Muscle of arm (tissue), 14 donors: ENCODE data around the gene NYNRIN. TPM values are rescaled to one million over a fixed set of nuclear protein-coding genes. Genes with fewer than 3 reads are reported as not detected.
A peak's percentile ranks its signal among the peaks of the same experiment; 100 is the strongest.
"Not testable (repeated sequence)": the region's sequence is repeated elsewhere in the genome, so short reads cannot be mapped to it uniquely, and the experiment has no call there.

Experiments used
- DNase-seq: peaks from one replicate; pipeline ENCODE4 v3.0.0-alpha.2; 2013
- long read RNA-seq, 11 donors: transcript quantifications; one replicate each; lab custom pipeline, GENCODE V29; 2026
- polyA plus RNA-seq, 12 donors: library from polyadenylated mRNA; unstranded; fragments of 120-200 nt; gene quantifications; one replicate each; pipeline ENCODE4 v1.2.1, GENCODE V29; 2013; ENCODE audit not compliant: insufficient read length in 12 of 12

NYNRIN gene
- 10 to 100 TPM; 19.2 to 60.0 (median 30.0) TPM for polyA plus RNA-seq
- long read RNA-seq, donor 1, full-length matches to known transcripts, result 3 of 39 reads
- long read RNA-seq, donor 1, partial matches to known transcripts, result 36 of 39 reads
- long read RNA-seq, donor 1, other reads (novel, unspliced or antisense), result 0 of 39 reads
- long read RNA-seq, donor 2, full-length matches to known transcripts, result 1 of 1 reads
- long read RNA-seq, donor 2, partial matches to known transcripts, result 0 of 1 reads
- long read RNA-seq, donor 2, other reads (novel, unspliced or antisense), result 0 of 1 reads
- long read RNA-seq, donor 3, result 0 reads
- long read RNA-seq, donor 4, full-length matches to known transcripts, result 1 of 1 reads
- long read RNA-seq, donor 4, partial matches to known transcripts, result 0 of 1 reads
- long read RNA-seq, donor 4, other reads (novel, unspliced or antisense), result 0 of 1 reads
- long read RNA-seq, donor 5, full-length matches to known transcripts, result 1 of 1 reads
- long read RNA-seq, donor 5, partial matches to known transcripts, result 0 of 1 reads
- long read RNA-seq, donor 5, other reads (novel, unspliced or antisense), result 0 of 1 reads
- long read RNA-seq, donor 6, result 0 reads
- long read RNA-seq, donor 7, full-length matches to known transcripts, result 1 of 1 reads
- long read RNA-seq, donor 7, partial matches to known transcripts, result 0 of 1 reads
- long read RNA-seq, donor 7, other reads (novel, unspliced or antisense), result 0 of 1 reads
- long read RNA-seq, donor 8, partial matches to known transcripts, result 6 of 6 reads
- long read RNA-seq, donor 8, other reads (novel, unspliced or antisense), result 0 of 6 reads
- long read RNA-seq, donor 9, partial matches to known transcripts, result 5 of 5 reads
- long read RNA-seq, donor 9, other reads (novel, unspliced or antisense), result 0 of 5 reads
- long read RNA-seq, donor 10, full-length matches to known transcripts, result 6 of 6 reads
- long read RNA-seq, donor 10, partial matches to known transcripts, result 0 of 6 reads
- long read RNA-seq, donor 10, other reads (novel, unspliced or antisense), result 0 of 6 reads
- long read RNA-seq, donor 11, full-length matches to known transcripts, result 3 of 3 reads
- long read RNA-seq, donor 11, partial matches to known transcripts, result 0 of 3 reads
- long read RNA-seq, donor 11, other reads (novel, unspliced or antisense), result 0 of 3 reads

- DNase-seq, result peak; percentile 78
These were observed at the start of gene NYNRIN for GRCh38 chr14:24398653-24399446. Gene NYNRIN (plus strand): TSS chr14:24399003. CDS start chr14:24399247, 244 bp downstream.

- DNase-seq, result no peak
These were observed 49.1 kb upstream of the NYNRIN start for GRCh38 chr14:24349742-24350141.

- DNase-seq, result no peak
These were observed 47.3 kb upstream of the NYNRIN start for GRCh38 chr14:24351517-24351916.

GRCh38 chr14:24353559-24354481, 45.0 kb upstream of the NYNRIN start:
- no peak for DNase-seq

- DNase-seq, result not testable (repeated sequence)
These were observed 44.3 kb upstream of the NYNRIN start for GRCh38 chr14:24354482-24354825.

DNA sequence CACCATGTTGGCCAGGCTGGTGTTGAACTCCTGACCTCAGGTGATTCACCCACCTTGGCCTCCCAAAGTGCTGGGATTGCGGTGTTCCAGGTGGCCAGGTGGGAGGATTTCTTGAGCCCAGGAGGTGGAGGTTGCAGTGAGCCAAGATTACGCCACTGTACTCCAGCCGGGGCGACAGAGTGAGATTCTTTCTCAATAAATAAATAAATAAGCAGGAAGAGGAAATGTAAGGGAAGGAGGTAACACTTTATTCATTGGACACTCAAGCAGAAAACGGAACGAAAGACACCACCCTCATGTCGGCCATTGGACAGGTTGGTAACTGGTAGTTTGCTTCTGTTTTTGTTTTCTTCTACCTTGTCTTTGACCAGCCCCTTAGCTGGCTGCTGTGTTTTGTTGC, 43.8 kb upstream of the NYNRIN start:
- no peak for DNase-seq

- DNase-seq, result no peak
These were observed 42.6 kb upstream of the NYNRIN start for GRCh38 chr14:24356208-24356607.

GRCh38 chr14:24360281-24360680, 38.5 kb upstream of the NYNRIN start:
- DNase-seq, result no peak

GRCh38 chr14:24361326-24361725, 37.5 kb upstream of the NYNRIN start:
- no peak for DNase-seq

DNA sequence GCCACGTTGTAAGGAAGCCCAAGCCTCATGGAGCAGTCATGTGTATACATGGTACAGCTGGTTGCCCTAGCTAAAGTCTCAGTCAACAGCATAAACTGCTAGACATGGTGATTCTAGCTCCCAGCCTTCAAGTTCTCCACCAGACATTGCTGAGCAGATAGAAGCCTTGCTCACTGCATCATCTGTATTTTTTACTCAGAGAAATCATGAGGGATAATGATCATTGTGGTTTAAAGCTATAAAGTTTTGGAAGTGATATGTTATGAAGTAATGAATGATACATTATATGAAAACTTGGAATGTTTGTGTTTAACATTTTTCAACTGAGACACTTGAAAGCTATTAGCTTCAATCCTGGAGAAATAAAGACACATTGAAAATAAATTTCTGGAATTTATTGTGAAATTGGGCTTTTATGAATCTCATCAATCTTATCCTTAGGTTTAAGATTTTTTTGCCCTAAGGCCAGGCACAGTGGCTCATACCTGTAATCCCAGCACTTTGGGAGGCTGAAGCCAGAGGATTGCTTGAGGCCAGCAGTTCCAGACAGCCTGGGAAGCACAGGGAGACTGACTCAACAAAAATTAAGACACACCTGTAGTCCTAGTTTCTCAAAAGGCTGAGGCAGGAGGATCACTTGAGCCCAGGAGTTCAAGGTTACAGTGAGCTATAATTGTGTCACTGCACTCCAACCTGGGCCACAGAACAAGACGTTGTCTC, 36.4 kb upstream of the NYNRIN start:
- DNase-seq, result no peak

DNA sequence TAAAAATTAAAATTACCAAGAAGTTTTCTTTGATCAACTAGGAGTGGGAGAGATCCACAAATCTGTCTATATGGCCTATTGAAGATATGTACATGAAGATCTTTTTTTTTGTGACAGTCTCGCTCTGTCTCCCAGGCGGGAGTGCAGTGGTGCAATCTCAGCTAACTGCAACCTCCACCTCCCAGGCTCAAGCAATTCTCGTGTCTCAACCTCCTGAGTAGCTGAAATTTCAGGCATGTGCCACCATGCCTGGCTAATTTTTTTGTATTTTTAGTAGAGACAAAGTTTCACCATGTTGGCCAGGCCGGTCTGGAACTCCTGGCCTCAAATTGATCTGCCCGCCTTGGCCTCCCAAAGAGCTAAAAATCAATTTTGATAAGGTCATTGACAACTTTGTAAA, 35.4 kb upstream of the NYNRIN start:
- DNase-seq, result no peak

DNA sequence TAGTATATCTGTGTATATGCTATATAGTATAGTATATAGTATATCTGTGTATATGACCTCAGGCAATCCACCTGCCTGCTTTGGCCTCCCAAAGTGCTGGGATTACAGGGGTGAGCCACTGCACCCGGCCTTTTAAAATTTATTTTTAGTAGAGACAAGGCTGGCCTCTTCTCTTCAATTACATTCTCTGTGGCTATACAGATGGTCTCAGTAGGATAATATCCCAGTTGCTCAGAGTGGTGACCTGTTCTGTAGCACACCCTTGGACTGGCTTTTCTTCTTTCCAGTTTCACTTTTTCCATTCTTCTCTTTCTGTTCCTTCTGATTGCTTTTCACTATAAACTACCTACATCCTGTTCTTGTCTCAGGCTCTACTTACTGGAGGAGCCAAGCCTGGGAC, 34.0 kb upstream of the NYNRIN start:
- no peak for DNase-seq

- DNase-seq, result peak; percentile 88
These were observed 33.0 kb upstream of the NYNRIN start for GRCh38 chr14:24365600-24366412.

DNA sequence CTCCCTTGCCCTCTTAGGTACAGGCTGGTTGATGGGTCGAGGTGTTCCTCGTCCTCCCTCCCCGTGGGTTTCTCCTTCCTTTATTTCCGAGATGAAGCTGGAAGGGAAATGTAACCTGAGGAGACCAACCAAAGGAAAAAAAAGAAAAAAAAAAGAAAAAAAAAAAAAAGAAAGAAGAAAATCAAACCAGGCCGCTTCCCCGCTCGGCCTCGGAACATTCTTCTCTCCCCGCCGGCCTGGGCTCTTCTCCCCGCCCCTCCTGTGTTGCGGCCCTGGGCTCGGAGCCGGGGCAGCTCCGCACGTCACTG, 32.4 kb upstream of the NYNRIN start:
- no peak for DNase-seq

DNA sequence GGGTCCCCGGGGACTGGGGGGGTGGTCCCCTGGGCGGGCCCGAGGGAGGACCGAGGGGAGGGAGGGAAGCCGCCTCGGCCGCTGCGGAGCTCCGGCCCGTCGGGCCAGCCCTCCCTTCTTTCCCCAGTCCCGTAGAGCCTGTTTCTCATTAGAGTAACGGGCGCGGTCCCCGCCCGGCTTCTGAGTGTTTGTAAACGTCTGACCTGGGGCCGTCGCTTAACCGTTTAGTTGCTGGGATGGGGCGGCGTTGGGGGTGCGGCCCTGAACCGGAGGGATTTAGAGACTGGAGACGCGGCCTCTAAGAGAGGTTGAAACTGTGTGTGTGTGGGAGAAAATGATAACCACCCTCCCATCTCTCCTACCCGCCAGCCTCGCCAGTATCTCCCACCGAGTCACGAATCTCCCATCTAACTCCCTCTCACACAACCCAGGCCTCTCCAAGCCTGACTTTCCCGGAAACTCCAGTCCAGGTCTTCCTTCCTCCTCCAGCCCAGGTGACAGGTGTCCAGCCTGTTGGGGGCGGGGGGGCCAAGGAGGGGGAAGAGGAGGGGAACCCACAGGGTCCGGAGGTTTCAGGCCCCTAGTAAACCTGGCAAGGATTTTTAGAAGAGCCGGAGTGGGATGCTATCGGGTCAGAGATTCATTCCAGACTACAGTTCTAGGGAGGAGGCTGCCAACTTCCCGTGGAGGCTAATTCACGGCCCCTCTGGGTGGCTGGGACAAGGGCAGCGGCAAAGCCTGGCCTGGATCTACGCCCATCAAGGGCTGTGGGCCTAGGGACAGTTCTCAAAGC, 31.9 kb upstream of the NYNRIN start:
- DNase-seq, result peak; percentile 90

GRCh38 chr14:24367514-24368211, 31.1 kb upstream of the NYNRIN start, which contains the start of gene NFATC4:
Gene NFATC4 (plus strand): TSS chr14:24368184. CDS start chr14:24368341, 157 bp downstream.
- peak; percentile 94 for DNase-seq

DNA sequence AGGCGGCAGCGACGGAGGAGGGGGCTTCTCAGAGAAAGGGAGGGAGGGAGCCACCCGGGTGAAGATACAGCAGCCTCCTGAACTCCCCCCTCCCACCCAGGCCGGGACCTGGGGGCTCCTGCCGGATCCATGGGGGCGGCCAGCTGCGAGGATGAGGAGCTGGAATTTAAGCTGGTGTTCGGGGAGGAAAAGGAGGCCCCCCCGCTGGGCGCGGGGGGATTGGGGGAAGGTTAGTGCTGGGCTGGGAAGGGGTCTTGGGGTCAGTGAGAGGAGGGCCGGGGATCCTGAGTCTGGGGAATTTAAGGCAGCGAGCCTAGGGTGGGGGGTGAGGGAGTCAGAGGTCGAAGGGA, 30.6 kb upstream of the NYNRIN start:
- DNase-seq, result no peak
